T-cell (primary cell): ENCODE measurements around the gene PIP5KL1. TPM values are rescaled to one million over a fixed set of nuclear protein-coding genes. Genes with fewer than 3 reads are reported as not detected.
A peak's percentile ranks its signal among the peaks of the same experiment; 100 is the strongest.

Experiments
- ATAC-seq, 4 experiments: fragments of 200-7000 bp in 3 of 4; fragments of 150-1000 bp in 1 of 4; cut with Tn5 transposase; replicated peaks in 1 of 4; 1 replicate in 3 of 4; 2 replicates in 1 of 4; pipeline ENCODE4 v1.10.0; 2021; ENCODE audit warnings: moderate library complexity in 3 of 4, mild to moderate bottlenecking in 2 of 4, moderate number of reproducible peaks in 1 of 4
- CTCF ChIA-PET, 2 donors: fragments of 300-600 bp; sonication (Branson Sonifier 250); formaldehyde crosslinking; loops; one replicate each; lab custom pipeline; 2022; ENCODE audit warnings: antibody characterized with exemption in 2 of 2; lab: Charles Lee
- POLR2A ChIA-PET, 2 donors: fragments of 300-600 bp; sonication (Branson Sonifier 250); formaldehyde crosslinking; loops; one replicate each; lab custom pipeline; 2022; ENCODE audit warnings: antibody characterized with exemption in 2 of 2; lab: Charles Lee
- DNase-seq, 35 experiments: peaks; one replicate each; pipeline versions ENCODE4 v3.0.0 to v3.0.0-alpha.2; 2013 to 2023
- H3K27ac ChIP-seq: one replicate; pipeline ENCODE4 v1.5.1; 2013; ENCODE audit warnings: low read length
- H3K27me3 ChIP-seq, 2 experiments: replicated peaks in 1 of 2; 1 replicate in 1 of 2; 2 replicates in 1 of 2; pipeline versions ENCODE4 v1.6.1 to v1.7.0; 2013; ENCODE audit warnings: low read length in 1 of 2, mixed read lengths in 1 of 2; ENCODE audit not compliant: control insufficient read depth in 2 of 2, insufficient read depth in 2 of 2; ENCODE audit errors: extremely low read depth in 1 of 2
- H3K36me3 ChIP-seq, 2 donors: 1 replicate in 1 of 2; 2 replicates in 1 of 2; pipeline versions ENCODE4 v1.6.1 to v1.7.0; 2013; ENCODE audit warnings: low read length in 1 of 2; ENCODE audit not compliant: control insufficient read depth in 2 of 2, insufficient read depth in 1 of 2; ENCODE audit errors: extremely low read depth in 1 of 2
- H3K4me1 ChIP-seq, 2 experiments: 1 replicate in 1 of 2; 2 replicates in 1 of 2; pipeline versions ENCODE4 v1.6.1 to v1.7.0; 2013; ENCODE audit warnings: low read length in 2 of 2, mixed read lengths in 1 of 2; ENCODE audit not compliant: insufficient read depth in 2 of 2, control insufficient read depth in 1 of 2; ENCODE audit errors: extremely low read depth in 1 of 2
- H3K4me3 ChIP-seq, 2 donors: 1 replicate in 1 of 2; 2 replicates in 1 of 2; pipeline versions ENCODE4 v1.5.1 to v1.7.0; 2013; ENCODE audit warnings: mild to moderate bottlenecking in 2 of 2, low read length in 1 of 2, moderate library complexity in 1 of 2; ENCODE audit not compliant: control insufficient read depth in 1 of 2; ENCODE audit errors: extremely low read depth in 1 of 2
- H3K9me3 ChIP-seq: 2 replicates; pipeline ENCODE4 v1.7.0; 2013
- H3K27ac Mint-ChIP-seq, 2 donors: one replicate each; pipeline ENCODE4 v1.8.0; 2020 to 2021; ENCODE audit warnings: mild to moderate bottlenecking in 2 of 2, mixed read lengths in 2 of 2
- H3K27me3 Mint-ChIP-seq, 2 donors: one replicate each; pipeline ENCODE4 v1.8.0; 2021 to 2022; ENCODE audit warnings: mixed read lengths in 2 of 2
- H3K36me3 Mint-ChIP-seq: one replicate; pipeline ENCODE4 v1.8.0; 2021; ENCODE audit warnings: mixed read lengths
- H3K4me1 Mint-ChIP-seq, 3 donors: one replicate each; pipeline ENCODE4 v1.8.0; 2020 to 2022; ENCODE audit warnings: mixed read lengths in 3 of 3, mild to moderate bottlenecking in 1 of 3
- H3K4me3 Mint-ChIP-seq, 3 donors: one replicate each; pipeline ENCODE4 v1.8.0; 2020 to 2022; ENCODE audit warnings: mild to moderate bottlenecking in 3 of 3, mixed read lengths in 3 of 3, moderate library complexity in 3 of 3
- H3K9me3 Mint-ChIP-seq, 3 donors: one replicate each; pipeline ENCODE4 v1.8.0; 2020 to 2022; ENCODE audit warnings: mixed read lengths in 3 of 3
- WGBS: methylation state at CpG from one replicate; pipeline ENCODE4 v1.1.5; 2013; ENCODE audit warnings: missing lambda C conversion rate; ENCODE audit not compliant: insufficient coverage; 5-methylcytosine and 5-hydroxymethylcytosine counted together
- total RNA-seq, 35 experiments: library from RNA in 6 of 35; stranded (reverse) in 6 of 35; fragments of 120-200 nt in 1 of 35; gene quantifications; one replicate each; pipeline versions ENCODE4 v1.2.1 to v1.2.4 and lab custom pipeline; 2013 to 2026

The PIP5KL1 gene
- total RNA-seq, 5 donors from 2014 or later (not counting 1 experiment from before 2014, with no cell fraction given) = 0.99 to 5.6 (median 2.6) TPM

- under 1% methylated on average over 15 of the region's 16 CpGs for WGBS
- peak overlapping the region; percentile 88 to 99 for H3K27ac Mint-ChIP-seq
- ATAC-seq = peak; percentile 62 to 76 (median 74)
Observed at GRCh38 chr9:127970401-127971313, 40.1 kb upstream of the PIP5KL1 start.

GRCh38 chr9:127968700-127969383 is 38.3 kb upstream of the PIP5KL1 start:
- no peaks in the 10 kb centered on the region for H3K9me3 Mint-ChIP-seq
- ATAC-seq (no peak), DNase-seq (no peak)
- H3K27ac Mint-ChIP-seq = peak overlapping the region; percentile 88 to 99
- Histone ChIP-seq H3K36me3 (peaks cover 9 to 15% of the 10 kb centered on the region in 2 donors), H3K27ac (peak overlapping the region; percentile 79), H3K27me3 (no peaks in the 10 kb centered on the region), H3K4me3 (peak overlapping the region; percentile 61 to 90), H3K4me1 (peaks cover 57 to 99% of the 10 kb centered on the region in 2 experiments), H3K9me3 (no peaks in the 10 kb centered on the region)
- peaks cover 38% of the 10 kb centered on the region for H3K36me3 Mint-ChIP-seq
- peaks cover 94 to 97% (median 95%) of the 10 kb centered on the region in 3 donors for H3K4me1 Mint-ChIP-seq
- ChIA-PET CTCF (no interaction called here), POLR2A (no interaction called here)
- no peaks in the 10 kb centered on the region for H3K27me3 Mint-ChIP-seq
- WGBS = 64% methylated on average over 7 of the region's 10 CpGs
- peak overlapping the region; percentile 91 to 97 (median 96) for H3K4me3 Mint-ChIP-seq

More at GRCh38 chr9:127970401-127971313, 40.1 kb upstream of the PIP5KL1 start:
- ChIA-PET CTCF (interaction anchor here in 1 of 2 donors (1.0 to 1.3 kb wide), 3 partner anchors 15 to 64 kb away, joined by 4 read pairs; no protein-coding TSS in a partner anchor), POLR2A (interaction anchor here in 1 of 2 donors (0.6 to 0.7 kb wide), 2 partner anchors 204 to 267 kb away, joined by 3 read pairs; no protein-coding TSS in a partner anchor)
- Mint-ChIP-seq H3K27me3 (no peaks in the 10 kb centered on the region), H3K36me3 (peaks cover 37% of the 10 kb centered on the region), H3K4me3 (peak overlapping the region; percentile 91 to 97 (median 96)), H3K4me1 (peaks cover 89 to 98% (median 94%) of the 10 kb centered on the region in 3 donors), H3K9me3 (no peaks in the 10 kb centered on the region)
- peaks cover 19 to 20% of the 10 kb centered on the region in 2 donors for H3K36me3 ChIP-seq
- H3K9me3 ChIP-seq = no peaks in the 10 kb centered on the region
- H3K4me1 ChIP-seq = peaks cover 49 to 100% of the 10 kb centered on the region in 2 experiments
- H3K27ac ChIP-seq = peak overlapping the region; percentile 79
- H3K27me3 ChIP-seq = no peaks in the 10 kb centered on the region
- peak; percentile 43 to 82 (median 65) for DNase-seq
- peak overlapping the region; percentile 61 to 90 for H3K4me3 ChIP-seq

- H3K36me3 ChIP-seq = peaks cover 10 to 12% of the 10 kb centered on the region in 2 donors
- H3K27ac ChIP-seq = peak overlapping the region; percentile 79
- DNase-seq (peak in 1 of 35 experiments; percentile 56), ATAC-seq (no peak)
- no peaks in the 10 kb centered on the region for H3K27me3 Mint-ChIP-seq
- H3K9me3 ChIP-seq = no peaks in the 10 kb centered on the region
- H3K4me3 Mint-ChIP-seq = peak overlapping the region; percentile 91 to 97 (median 96)
- no CpG with 5 or more reads among the region's 3 CpGs for WGBS
- peak overlapping the region in 1 of 2 donors; percentile 0 for H3K4me3 ChIP-seq
- H3K4me1 ChIP-seq = peaks cover 64 to 99% of the 10 kb centered on the region in 2 experiments
- POLR2A ChIA-PET = interaction anchor here in 1 of 2 donors (0.6 kb wide), 3 partner anchors 12 to 199 kb away, joined by 8 to 11 read pairs (median 9); partner anchors contain the start of gene ST6GALNAC4
- H3K4me1 Mint-ChIP-seq = peaks cover 96 to 97% (median 97%) of the 10 kb centered on the region in 3 donors
- H3K27me3 ChIP-seq = no peaks in the 10 kb centered on the region
- H3K36me3 Mint-ChIP-seq = peaks cover 45% of the 10 kb centered on the region
- no peaks in the 10 kb centered on the region for H3K9me3 Mint-ChIP-seq
- CTCF ChIA-PET = interaction anchor here in 1 of 2 donors (0.5 kb wide), 1 partner anchor 145 kb away, joined by 3 read pairs; no protein-coding TSS in a partner anchor
- peak overlapping the region; percentile 88 to 99 for H3K27ac Mint-ChIP-seq
Observed at GRCh38 chr9:127968042-127968441, 37.5 kb upstream of the PIP5KL1 start.

- Mint-ChIP-seq H3K4me3 (peak overlapping the region; percentile 91 to 97 (median 96)), H3K36me3 (peaks cover 45% of the 10 kb centered on the region)
- DNase-seq = peak in 2 of 35 experiments; percentile 29 to 39
Observed at GRCh38 chr9:127967151-127967809, 36.7 kb upstream of the PIP5KL1 start.

GRCh38 chr9:127966416-127967150 is 36.0 kb upstream of the PIP5KL1 start:
- DNase-seq = peak in 1 of 35 experiments; percentile 23
- Histone ChIP-seq H3K27me3 (no peaks in the 10 kb centered on the region), H3K27ac (peak overlapping the region; percentile 79), H3K36me3 (peaks cover 11 to 23% of the 10 kb centered on the region in 2 donors), H3K4me3 (peak overlapping the region; percentile 0 to 1), H3K4me1 (peaks cover 72 to 99% of the 10 kb centered on the region in 2 experiments), H3K9me3 (no peaks in the 10 kb centered on the region)
- H3K9me3 Mint-ChIP-seq = no peaks in the 10 kb centered on the region
- ChIA-PET CTCF (interaction anchor here in 1 of 2 donors (1.2 kb wide), 1 partner anchor 69 kb away, joined by 5 read pairs; no protein-coding TSS in a partner anchor), POLR2A (interaction anchor here in 1 of 2 donors (0.6 kb wide), 1 partner anchor 19 kb away, joined by 4 read pairs; no protein-coding TSS in a partner anchor)
- H3K27me3 Mint-ChIP-seq = no peaks in the 10 kb centered on the region
- H3K4me1 Mint-ChIP-seq = peaks cover 96 to 98% (median 97%) of the 10 kb centered on the region in 3 donors
- WGBS = 62% methylated on average over 6 of the region's 8 CpGs
- ATAC-seq = no peak
- H3K4me3 Mint-ChIP-seq = peak overlapping the region; percentile 91 to 97 (median 96)
- H3K36me3 Mint-ChIP-seq = peaks cover 46% of the 10 kb centered on the region
- peak overlapping the region; percentile 88 to 99 for H3K27ac Mint-ChIP-seq

More at GRCh38 chr9:127967151-127967809, 36.7 kb upstream of the PIP5KL1 start:
- Mint-ChIP-seq H3K27ac (peak overlapping the region; percentile 88 to 99), H3K9me3 (no peaks in the 10 kb centered on the region), H3K27me3 (no peaks in the 10 kb centered on the region), H3K4me1 (peaks cover 96 to 98% (median 97%) of the 10 kb centered on the region in 3 donors)
- Histone ChIP-seq H3K27ac (peak overlapping the region; percentile 79), H3K9me3 (no peaks in the 10 kb centered on the region), H3K36me3 (peaks cover 11 to 16% of the 10 kb centered on the region in 2 donors), H3K4me3 (peak overlapping the region; percentile 0 to 11), H3K27me3 (no peaks in the 10 kb centered on the region), H3K4me1 (peaks cover 67 to 99% of the 10 kb centered on the region in 2 experiments)
- WGBS = 49% methylated on average over 7 of the region's 9 CpGs
- POLR2A ChIA-PET = interaction anchor here in 1 of 2 donors (0.6 kb wide), 1 partner anchor 50 kb away, joined by 9 read pairs; the partner anchor contains the start of gene ST6GALNAC4
- ATAC-seq = no peak
- CTCF ChIA-PET = interaction anchor here (0.5 to 0.6 kb wide), 2 partner anchors 64 to 146 kb away, joined by 3 read pairs; no protein-coding TSS in a partner anchor
